Hematopoietic multipotent progenitor cell treated with erythropoietin and hydrocortisone succinate and interleukin-3 and kit ligand, for 4 days (in vitro differentiated cells): ENCODE results near the gene RAC2.

Experiments used
- DNase-seq: peaks from one replicate; pipeline ENCODE4 v3.0.0-alpha.2; 2015

RAC2 gene

GRCh38 chr22:37215890-37216289, 28.2 kb downstream of the RAC2 start:
- DNase-seq = no peak

DNA sequence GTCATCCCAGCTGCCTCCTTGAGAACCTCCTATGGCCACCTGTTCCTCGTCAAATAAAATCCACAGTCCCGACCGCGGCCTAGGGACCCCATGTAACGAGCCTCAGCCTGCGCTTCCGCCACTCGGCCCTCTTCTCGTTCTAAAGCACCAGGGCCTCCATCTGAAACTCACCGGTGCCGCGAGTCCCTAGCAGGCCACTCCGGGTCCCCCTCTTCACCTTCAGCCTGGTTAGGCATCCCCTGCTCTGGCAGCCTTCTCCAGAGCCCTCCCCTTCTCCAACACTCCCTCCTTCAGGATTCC, 29.4 kb downstream of the RAC2 start:
- no peak for DNase-seq

DNA sequence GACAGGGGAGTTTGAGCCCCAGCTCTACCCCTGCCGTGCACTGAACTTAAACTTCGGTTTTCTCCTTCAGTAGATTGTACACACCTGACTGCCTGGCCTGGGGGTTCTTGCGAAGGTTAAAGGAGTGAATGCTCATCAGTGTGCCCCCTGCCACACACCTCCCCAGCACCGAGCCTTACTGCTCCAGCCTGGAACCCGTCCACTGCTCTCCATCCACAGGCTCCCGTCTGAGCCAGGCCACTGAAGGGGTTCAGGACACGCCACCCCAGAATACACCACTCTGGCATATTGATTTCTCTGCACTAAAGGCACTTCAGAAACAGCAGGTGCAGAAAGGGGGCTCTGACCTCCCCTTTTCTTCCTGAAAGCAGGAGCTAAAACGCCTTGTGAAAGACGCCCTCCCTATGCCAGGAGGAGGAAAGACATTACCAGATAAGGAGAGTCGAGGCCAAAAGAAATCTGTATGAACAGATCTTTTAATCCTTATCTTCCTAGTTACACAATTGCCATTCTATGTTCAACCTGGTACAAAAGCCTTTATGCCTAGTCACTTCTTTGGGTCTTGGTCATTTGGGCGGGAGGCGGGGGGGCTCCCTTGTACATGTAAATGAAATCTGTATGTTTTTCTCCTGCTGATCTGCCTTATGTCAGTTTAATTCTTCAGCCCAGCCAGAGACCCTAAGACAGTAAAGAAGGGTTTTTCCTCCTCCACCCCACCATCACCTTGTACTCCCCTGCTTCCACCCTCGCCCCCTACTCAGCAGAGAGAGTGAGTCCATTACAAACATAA, 29.9 kb downstream of the RAC2 start:
- DNase-seq = peak; percentile 55

GRCh38 chr22:37213218-37213855, 30.7 kb downstream of the RAC2 start:
- no peak for DNase-seq

GRCh38 chr22:37212174-37212906, 31.7 kb downstream of the RAC2 start, which contains the start of gene SSTR3:
Gene SSTR3, minus strand, starts transcription at chr22:37212477. Its CDS starts 4,674 bp downstream, at chr22:37207803.
- DNase-seq = no peak

GRCh38 chr22:37211866-37212173, 32.2 kb downstream of the RAC2 start:
- DNase-seq = no peak

GRCh38 chr22:37211075-37211865, 32.8 kb downstream of the RAC2 start:
- no peak for DNase-seq

DNA sequence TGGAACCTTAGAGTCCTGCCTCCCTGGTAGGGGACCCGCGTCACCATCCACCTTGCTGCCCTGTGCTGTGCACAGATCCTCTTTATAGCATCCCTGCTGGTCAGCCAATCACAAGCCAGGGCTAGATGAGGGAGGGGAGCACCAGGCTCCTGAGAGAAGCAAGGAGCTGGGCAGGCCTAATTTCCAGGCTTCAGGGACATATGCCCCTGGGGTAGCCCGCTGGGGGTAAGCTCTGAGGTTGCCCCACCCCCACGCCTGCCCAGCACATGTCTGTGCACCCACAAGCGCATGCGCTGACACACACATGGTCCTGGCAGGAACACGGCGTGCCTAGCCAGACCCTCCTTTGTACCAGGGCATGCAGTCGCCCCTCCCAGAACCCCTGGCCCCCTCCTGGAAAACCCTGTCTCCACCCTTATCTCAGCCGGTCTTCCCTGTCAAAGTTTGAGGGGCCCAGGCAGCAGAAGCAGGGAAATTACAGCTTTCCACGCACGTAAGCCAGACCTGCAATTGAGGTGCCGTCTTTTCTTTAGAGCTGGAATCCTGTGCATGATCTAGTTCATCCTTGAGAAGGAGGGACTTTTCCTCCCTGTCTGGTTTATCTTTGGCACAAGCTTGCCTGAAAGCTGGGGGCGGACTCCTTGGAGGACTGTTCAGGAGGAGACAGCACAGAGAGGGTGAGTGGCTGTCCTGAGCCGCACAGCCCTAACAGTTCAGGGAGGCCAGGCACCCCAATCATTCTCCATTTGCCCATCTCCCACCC, 33.8 kb downstream of the RAC2 start:
- no peak for DNase-seq

GRCh38 chr22:37209140-37209845, 34.8 kb downstream of the RAC2 start:
- no peak for DNase-seq

GRCh38 chr22:37208401-37209139, 35.5 kb downstream of the RAC2 start:
- DNase-seq = no peak

DNA sequence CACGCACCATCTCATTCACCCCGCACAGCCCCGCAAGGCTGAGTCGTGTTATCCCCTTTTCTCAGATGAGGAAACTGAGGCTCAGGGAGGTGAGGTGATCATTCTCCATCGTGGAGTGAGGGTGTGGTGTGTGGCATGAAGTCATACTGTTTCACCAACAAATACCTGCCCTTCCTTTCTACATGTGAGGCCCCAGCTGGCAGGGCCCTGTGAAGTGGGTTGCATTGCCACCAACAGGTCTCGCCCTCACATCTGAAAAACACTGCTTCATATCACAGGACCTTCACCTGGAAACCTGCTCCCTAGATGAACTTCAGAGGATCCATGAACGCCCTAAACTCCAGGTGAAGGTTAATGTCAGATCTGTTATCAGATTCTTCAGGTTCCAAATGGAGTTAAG, 36.1 kb downstream of the RAC2 start:
- no peak for DNase-seq

- no peak for DNase-seq
These were observed 36.9 kb downstream of the RAC2 start for GRCh38 chr22:37206841-37207821.

DNA sequence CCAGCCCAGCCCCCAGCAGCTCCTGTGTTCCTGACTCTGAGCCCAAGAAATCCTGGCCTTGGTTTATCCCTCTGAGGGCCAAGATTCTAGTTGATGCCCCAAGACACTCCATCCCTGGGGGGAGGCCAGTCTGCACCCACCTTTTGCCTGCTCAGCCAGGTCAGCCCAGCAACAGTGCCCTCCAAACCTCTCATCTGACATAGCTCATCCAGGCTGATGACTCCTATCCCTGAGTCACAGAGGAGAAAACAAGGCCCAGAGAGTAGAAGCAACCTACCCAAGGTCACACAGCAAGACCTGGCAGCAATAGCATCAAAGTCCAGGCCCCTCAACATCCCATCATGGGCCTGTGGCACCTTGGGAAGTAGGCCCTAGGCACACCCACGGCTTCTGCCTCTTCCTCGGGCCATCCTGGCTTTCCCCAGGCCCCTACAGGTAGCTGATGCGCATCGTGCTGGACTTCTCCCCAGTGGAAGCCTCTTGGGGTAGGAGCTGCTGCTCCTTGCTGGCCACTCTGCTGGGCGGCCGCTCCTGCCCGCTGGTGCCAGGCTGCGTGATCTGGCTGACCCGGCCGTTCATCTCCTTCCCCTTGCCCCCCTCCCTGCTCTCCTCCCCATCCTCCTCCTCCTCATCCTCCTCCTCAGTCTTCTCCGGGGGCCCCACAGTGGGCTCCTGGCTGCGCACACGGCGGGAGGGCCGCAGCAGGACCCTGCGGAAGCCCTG, 37.8 kb downstream of the RAC2 start:
- DNase-seq = no peak

DNA sequence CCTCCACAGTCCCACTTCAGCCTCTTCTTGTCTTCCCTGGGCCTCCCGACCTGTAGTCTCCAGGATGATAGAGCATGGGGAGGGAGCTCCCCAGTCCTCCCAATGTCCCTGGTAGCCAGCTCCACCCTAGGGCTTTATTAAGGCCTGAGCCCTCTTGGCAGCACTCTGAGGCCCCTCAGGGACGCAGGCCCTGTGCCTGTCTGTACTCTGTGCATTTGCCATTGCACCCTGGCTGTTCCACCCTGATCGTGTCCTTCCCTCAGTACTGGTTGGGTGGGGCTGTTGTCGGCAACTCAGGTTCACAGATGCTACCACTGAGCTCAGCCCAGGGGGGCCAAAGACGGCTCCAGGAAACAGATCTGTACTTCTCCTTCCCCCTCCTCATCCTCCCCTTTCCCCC, 39.0 kb downstream of the RAC2 start:
- no peak for DNase-seq

DNA sequence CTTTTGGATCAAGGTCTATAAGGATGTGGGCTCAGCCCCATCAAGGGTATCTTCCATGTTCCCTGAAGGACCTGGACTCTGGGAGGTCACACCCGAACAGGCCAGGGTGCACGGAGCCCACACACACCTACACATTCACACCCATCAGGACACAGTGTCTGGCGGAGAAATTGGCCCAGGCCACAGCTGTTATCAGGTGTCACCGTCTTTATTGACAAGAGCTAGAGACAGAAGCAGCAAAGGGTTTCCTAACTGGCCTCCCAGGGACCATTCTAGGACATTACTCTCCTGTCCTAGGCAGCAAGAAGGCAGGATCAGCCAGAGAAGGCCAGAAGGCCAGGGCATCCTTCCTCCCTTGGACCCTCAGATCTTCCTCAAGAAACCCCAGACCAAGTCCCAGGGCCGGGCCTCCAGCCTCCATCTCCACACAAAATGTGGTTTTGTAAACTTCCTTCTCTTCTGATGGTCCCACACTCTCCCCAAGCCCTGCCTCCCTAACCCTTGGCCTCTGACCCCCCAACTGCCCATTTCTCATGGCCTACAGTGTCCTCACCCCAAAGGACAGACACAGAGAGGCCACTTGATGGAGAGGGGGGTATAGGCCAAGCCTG, 39.9 kb downstream of the RAC2 start:
- DNase-seq = no peak

DNA sequence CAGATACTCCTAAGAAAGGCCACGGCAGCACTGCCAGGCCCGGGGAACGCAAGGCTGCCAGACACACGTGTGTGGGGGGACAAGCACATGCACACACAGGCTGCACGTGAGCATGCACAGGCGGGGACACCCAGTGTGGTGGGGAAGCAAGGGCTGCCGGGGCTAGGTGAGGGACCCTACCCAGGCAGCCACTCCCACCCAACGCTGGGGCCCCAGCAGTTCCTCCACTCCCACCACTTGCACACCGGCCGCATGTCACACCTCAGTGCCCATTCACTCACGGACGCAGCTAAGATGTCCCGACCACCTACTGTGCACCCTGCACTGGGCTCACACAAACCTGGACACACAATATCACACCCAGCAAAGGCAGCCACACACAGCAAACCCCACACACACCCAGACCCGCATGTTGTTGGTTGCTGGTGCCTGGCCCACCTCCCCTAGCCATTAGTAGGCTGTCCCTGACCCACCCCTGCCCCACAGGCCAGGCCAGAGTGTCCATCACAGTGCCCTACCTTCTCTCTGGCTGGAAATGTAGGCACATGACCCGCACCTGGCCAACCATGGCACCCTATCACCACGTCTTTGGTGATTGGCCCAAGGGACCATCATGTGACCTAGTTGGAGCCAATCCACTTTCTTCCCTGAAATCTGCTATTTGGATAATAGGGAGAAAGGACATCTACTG, 40.6 kb downstream of the RAC2 start:
- no peak for DNase-seq

- DNase-seq = no peak
These were observed 41.4 kb downstream of the RAC2 start for GRCh38 chr22:37202716-37203115.

GRCh38 chr22:37202001-37202555, 42.0 kb downstream of the RAC2 start:
- no peak for DNase-seq
